22Rv1 (cell line): ENCODE results near the gene NANOGP8.

Experiments
- H3K27ac ChIP-seq: fragments of 450-650 bp; 2 replicates; pipeline ENCODE4 v1.5.1; 2017
- CTCF ChIP-seq: fragments of 450-650 bp; IDR thresholded peaks from 2 replicates; pipeline ENCODE4 v1.5.1; 2017; ENCODE audit warnings: mild to moderate bottlenecking
- ZFX ChIP-seq: fragments of 450-650 bp; IDR thresholded peaks from 2 replicates; pipeline ENCODE4 v1.6.1; 2017; ENCODE audit warnings: antibody characterized with exemption, borderline replicate concordance

Gene NANOGP8

GRCh38 chr15:35038626-35039451 lies 46.3 kb downstream of the NANOGP8 start:
- no peak for TF ChIP-seq CTCF
- TF ChIP-seq ZFX = no peak
- no peak overlapping the region for H3K27ac ChIP-seq
